ENCODE measurements around the gene SLC14A1. TPM values are rescaled to one million over a fixed set of nuclear protein-coding genes. Genes with fewer than 3 reads are reported as not detected.
A peak's percentile ranks its signal among the peaks of the same experiment; 100 is the strongest.

SLC14A1 gene
- 10 to 100 TPM in 1 of 3 donors, 1 to 10 TPM in 2; 3.8 to 12.4 (median 5.1) TPM for polyA plus RNA-seq

DNA sequence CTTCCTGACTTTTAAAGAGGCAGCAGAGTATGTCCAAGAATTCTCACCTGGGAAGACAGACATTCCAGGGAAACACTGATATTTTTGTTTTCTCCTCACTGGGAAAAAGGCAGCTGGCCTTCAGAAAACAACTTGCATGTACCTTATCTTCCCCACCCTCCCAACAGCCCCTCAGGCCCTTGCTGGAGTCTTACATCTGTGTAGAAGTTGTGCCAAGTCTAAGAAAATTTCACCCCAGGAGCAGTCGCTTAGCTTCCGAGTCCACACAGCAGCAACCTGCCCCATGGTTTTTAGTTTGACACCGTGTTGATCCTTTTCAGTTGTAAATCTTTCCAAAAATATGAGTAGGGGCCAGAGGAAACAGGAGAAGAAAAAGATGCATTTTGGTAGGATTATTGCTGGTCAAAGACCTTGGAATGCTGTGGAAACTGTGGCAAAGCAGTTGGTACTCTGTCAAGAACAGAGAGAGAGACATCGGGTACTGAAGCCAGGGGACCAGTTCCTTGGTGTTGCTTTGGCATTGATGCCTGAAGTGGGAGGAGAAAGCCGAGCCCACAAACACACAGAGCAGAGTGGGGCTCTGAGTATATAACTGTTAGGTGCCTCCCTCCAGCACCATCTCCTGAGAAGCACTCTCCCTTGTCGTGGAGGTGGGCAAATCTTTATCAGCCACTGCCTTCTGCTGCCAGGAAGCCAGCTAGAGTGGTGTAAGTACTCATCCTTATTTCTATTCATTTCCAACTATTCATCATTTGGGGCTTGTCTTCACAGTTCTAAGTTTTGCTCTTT lies at the start of gene SLC14A1:
SLC14A1 (plus strand) TSS at position 615 of the 789 bp plus-strand sequence. CDS start 6,140 bp downstream, outside the sequence.
- no peak within 1 kb of the TSS for H3K27ac Mint-ChIP-seq

GRCh38 chr18:45677276-45677807 lies 46.6 kb upstream of the SLC14A1 start:
- peaks cover 0 to 3% (median 0%) of the 10 kb centered on the region in 3 donors for H3K27me3 Mint-ChIP-seq (ENCODE audit: low read depth in 3 of 3)
- H3K4me1 Mint-ChIP-seq, result peaks cover 1 to 8% of the 10 kb centered on the region in 2 donors
- peaks cover 0 to 6% (median 0%) of the 10 kb centered on the region in 3 donors for H3K36me3 Mint-ChIP-seq
- H3K27ac Mint-ChIP-seq, result no peak overlapping the region
- no peaks in the 10 kb centered on the region for H3K9me3 Mint-ChIP-seq
- H3K4me3 Mint-ChIP-seq, result no peak overlapping the region
- no peak for DNase-seq

More for the DNA sequence above, at the start of gene SLC14A1:
- no peaks in the 10 kb centered on the region for H3K4me1 Mint-ChIP-seq
- no peak within 1 kb of the TSS for H3K4me3 Mint-ChIP-seq
- no peaks in the 10 kb centered on the region for H3K9me3 Mint-ChIP-seq
- no peak for DNase-seq
- H3K27me3 Mint-ChIP-seq (ENCODE audit: low read depth in 3 of 3), result no peaks in the 10 kb centered on the region
- H3K36me3 Mint-ChIP-seq, result peaks cover 19 to 33% (median 29%) of the 10 kb centered on the region in 3 donors

- DNase-seq, result no peak
- Mint-ChIP-seq H3K36me3 (peaks cover 0 to 6% (median 0%) of the 10 kb centered on the region in 3 donors), H3K4me3 (no peak overlapping the region), H3K27ac (no peak overlapping the region), H3K27me3 (ENCODE audit: low read depth in 3 of 3) (peaks cover 0 to 3% (median 0%) of the 10 kb centered on the region in 3 donors), H3K4me1 (peaks cover 5 to 11% of the 10 kb centered on the region in 2 donors), H3K9me3 (no peaks in the 10 kb centered on the region)
Observed at GRCh38 chr18:45678441-45678840, 45.5 kb upstream of the SLC14A1 start.

- Mint-ChIP-seq H3K9me3 (no peaks in the 10 kb centered on the region), H3K4me3 (no peak overlapping the region), H3K27ac (peak overlapping the region in 2 of 6 donors; percentile 17 to 40), H3K36me3 (peaks cover 0 to 6% (median 0%) of the 10 kb centered on the region in 3 donors), H3K4me1 (peaks cover 8 to 15% of the 10 kb centered on the region in 2 donors), H3K27me3 (ENCODE audit: low read depth in 3 of 3) (peaks cover 0 to 3% (median 0%) of the 10 kb centered on the region in 3 donors)
- DNase-seq, result no peak
Observed at GRCh38 chr18:45678850-45679249, 45.1 kb upstream of the SLC14A1 start.

GRCh38 chr18:45680066-45680690 lies 43.8 kb upstream of the SLC14A1 start:
- H3K36me3 Mint-ChIP-seq, result peaks cover 0 to 6% (median 0%) of the 10 kb centered on the region in 3 donors
- DNase-seq, result no peak
- no peak overlapping the region for H3K4me3 Mint-ChIP-seq
- no peak overlapping the region for H3K27ac Mint-ChIP-seq
- no peaks in the 10 kb centered on the region for H3K9me3 Mint-ChIP-seq
- peaks cover 21 to 29% of the 10 kb centered on the region in 2 donors for H3K4me1 Mint-ChIP-seq
- peaks cover 0 to 3% (median 0%) of the 10 kb centered on the region in 3 donors for H3K27me3 Mint-ChIP-seq (ENCODE audit: low read depth in 3 of 3)

- Mint-ChIP-seq H3K36me3 (peaks cover 0 to 6% (median 0%) of the 10 kb centered on the region in 3 donors), H3K27ac (peak overlapping the region in 1 of 6 donors; percentile 0), H3K9me3 (no peaks in the 10 kb centered on the region), H3K4me3 (no peak overlapping the region), H3K27me3 (ENCODE audit: low read depth in 3 of 3) (peaks cover 3% of the 10 kb centered on the region in 3 donors), H3K4me1 (peaks cover 40 to 49% of the 10 kb centered on the region in 2 donors)
- no peak for DNase-seq
Observed at GRCh38 chr18:45682181-45682580, 41.8 kb upstream of the SLC14A1 start.

GRCh38 chr18:45684341-45685115 lies 39.5 kb upstream of the SLC14A1 start:
- peaks cover 3 to 7% (median 5%) of the 10 kb centered on the region in 3 donors for H3K27me3 Mint-ChIP-seq (ENCODE audit: low read depth in 3 of 3)
- no peak for DNase-seq
- H3K9me3 Mint-ChIP-seq, result no peaks in the 10 kb centered on the region
- H3K4me3 Mint-ChIP-seq, result peak overlapping the region; percentile 2 to 50 (median 34)
- H3K27ac Mint-ChIP-seq, result peak overlapping the region in 5 of 6 donors; percentile 35 to 99 (median 83)
- H3K36me3 Mint-ChIP-seq, result peaks cover 0 to 4% (median 0%) of the 10 kb centered on the region in 3 donors
- peaks cover 62 to 64% of the 10 kb centered on the region in 2 donors for H3K4me1 Mint-ChIP-seq

GRCh38 chr18:45686891-45687611 lies 36.9 kb upstream of the SLC14A1 start:
- peaks cover 0 to 9% (median 5%) of the 10 kb centered on the region in 3 donors for H3K27me3 Mint-ChIP-seq (ENCODE audit: low read depth in 3 of 3)
- peak overlapping the region; percentile 96 to 99 (median 98) for H3K27ac Mint-ChIP-seq
- peak overlapping the region; percentile 89 to 98 (median 94) for H3K4me3 Mint-ChIP-seq
- peak; percentile 79 to 83 (median 82) for DNase-seq
- no peaks in the 10 kb centered on the region for H3K9me3 Mint-ChIP-seq
- H3K4me1 Mint-ChIP-seq, result peaks cover 81 to 85% of the 10 kb centered on the region in 2 donors
- H3K36me3 Mint-ChIP-seq, result peaks cover 0 to 2% (median 2%) of the 10 kb centered on the region in 3 donors

GRCh38 chr18:45687621-45688020 lies 36.4 kb upstream of the SLC14A1 start:
- peaks cover 2 to 9% (median 5%) of the 10 kb centered on the region in 3 donors for H3K27me3 Mint-ChIP-seq (ENCODE audit: low read depth in 3 of 3)
- H3K36me3 Mint-ChIP-seq, result peaks cover 2 to 8% (median 8%) of the 10 kb centered on the region in 3 donors
- H3K27ac Mint-ChIP-seq, result peak overlapping the region; percentile 96 to 99 (median 98)
- H3K4me1 Mint-ChIP-seq, result peaks cover 81 to 85% of the 10 kb centered on the region in 2 donors
- peak overlapping the region; percentile 89 to 98 (median 94) for H3K4me3 Mint-ChIP-seq
- H3K9me3 Mint-ChIP-seq, result peaks cover 0 to 2% (median 0%) of the 10 kb centered on the region in 6 donors
- peak in 1 of 3 donors; percentile 49 for DNase-seq

DNA sequence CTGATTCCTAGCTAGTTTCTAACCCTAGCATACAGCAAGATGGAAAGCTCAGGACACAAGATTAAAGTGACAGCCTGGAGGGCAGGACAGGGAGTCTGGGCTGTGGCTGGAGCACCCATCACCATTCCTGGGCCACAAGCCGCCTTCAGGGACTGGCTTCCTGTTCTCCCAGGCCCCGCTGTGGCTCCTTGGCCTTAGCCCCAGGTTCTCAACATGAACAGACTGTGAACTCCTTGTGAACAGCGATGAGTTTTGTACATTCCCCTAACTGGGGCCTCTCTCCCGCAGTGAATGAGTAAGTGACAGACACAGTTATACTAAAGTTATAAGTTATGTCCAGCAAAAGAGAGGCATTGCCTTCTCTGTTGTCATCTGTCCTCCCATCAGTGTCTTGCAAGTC lies 35.9 kb upstream of the SLC14A1 start:
- H3K4me1 Mint-ChIP-seq, result peaks cover 81 to 85% of the 10 kb centered on the region in 2 donors
- DNase-seq, result no peak
- peaks cover 2 to 9% (median 5%) of the 10 kb centered on the region in 3 donors for H3K27me3 Mint-ChIP-seq (ENCODE audit: low read depth in 3 of 3)
- peak overlapping the region; percentile 96 to 99 (median 98) for H3K27ac Mint-ChIP-seq
- peak overlapping the region; percentile 89 to 98 (median 94) for H3K4me3 Mint-ChIP-seq
- H3K36me3 Mint-ChIP-seq, result peaks cover 4 to 11% (median 10%) of the 10 kb centered on the region in 3 donors
- H3K9me3 Mint-ChIP-seq, result peaks cover 0 to 2% (median 0%) of the 10 kb centered on the region in 6 donors

- peak overlapping the region; percentile 96 to 99 (median 98) for H3K27ac Mint-ChIP-seq
- peak; percentile 58 to 75 (median 68) for DNase-seq
- peaks cover under 1 to 4% (median 3%) of the 10 kb centered on the region in 6 donors for H3K9me3 Mint-ChIP-seq
- H3K36me3 Mint-ChIP-seq, result peaks cover 7 to 15% (median 13%) of the 10 kb centered on the region in 3 donors
- H3K27me3 Mint-ChIP-seq (ENCODE audit: low read depth in 3 of 3), result peaks cover 2 to 9% (median 5%) of the 10 kb centered on the region in 3 donors
- peak overlapping the region; percentile 89 to 98 (median 94) for H3K4me3 Mint-ChIP-seq
- H3K4me1 Mint-ChIP-seq, result peaks cover 76 to 77% of the 10 kb centered on the region in 2 donors
Observed at GRCh38 chr18:45688833-45689232, 35.1 kb upstream of the SLC14A1 start.

DNA sequence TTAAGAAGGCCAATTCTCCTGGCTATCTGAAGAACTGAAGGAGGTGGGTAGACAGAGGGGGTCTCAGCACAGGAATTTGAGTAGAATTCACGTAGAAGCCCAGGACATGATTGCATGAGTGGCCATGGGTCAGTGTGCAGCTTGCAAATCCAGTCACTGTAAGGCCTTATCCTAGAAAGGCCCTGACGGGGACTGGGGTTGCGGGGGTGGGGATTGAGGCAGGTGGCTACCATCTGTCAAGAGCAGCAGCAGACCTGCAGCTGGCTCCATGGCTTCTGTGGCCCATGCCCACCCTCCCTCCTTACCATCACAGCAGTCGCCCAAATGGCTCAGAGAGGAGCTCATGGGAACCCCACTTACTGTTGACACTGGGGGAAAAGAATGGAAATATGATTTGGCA lies 34.6 kb upstream of the SLC14A1 start:
- Mint-ChIP-seq H3K36me3 (peaks cover 8 to 17% (median 16%) of the 10 kb centered on the region in 3 donors), H3K27me3 (ENCODE audit: low read depth in 3 of 3) (peaks cover 2 to 9% (median 5%) of the 10 kb centered on the region in 3 donors), H3K27ac (peak overlapping the region; percentile 96 to 99 (median 98)), H3K4me3 (peak overlapping the region; percentile 89 to 98 (median 94)), H3K4me1 (peaks cover 71 to 72% of the 10 kb centered on the region in 2 donors), H3K9me3 (peaks cover 3 to 8% (median 6%) of the 10 kb centered on the region in 6 donors)
- DNase-seq, result no peak

Data from immature natural killer cell (primary cell).